ENCODE results near the gene RHBDD1.
A peak's percentile ranks its signal among the peaks of the same experiment; 100 is the strongest.
"Not testable (repeated sequence)": the region's sequence is repeated elsewhere in the genome, so short reads cannot be mapped to it uniquely, and the experiment has no call there.

Gene RHBDD1

DNA sequence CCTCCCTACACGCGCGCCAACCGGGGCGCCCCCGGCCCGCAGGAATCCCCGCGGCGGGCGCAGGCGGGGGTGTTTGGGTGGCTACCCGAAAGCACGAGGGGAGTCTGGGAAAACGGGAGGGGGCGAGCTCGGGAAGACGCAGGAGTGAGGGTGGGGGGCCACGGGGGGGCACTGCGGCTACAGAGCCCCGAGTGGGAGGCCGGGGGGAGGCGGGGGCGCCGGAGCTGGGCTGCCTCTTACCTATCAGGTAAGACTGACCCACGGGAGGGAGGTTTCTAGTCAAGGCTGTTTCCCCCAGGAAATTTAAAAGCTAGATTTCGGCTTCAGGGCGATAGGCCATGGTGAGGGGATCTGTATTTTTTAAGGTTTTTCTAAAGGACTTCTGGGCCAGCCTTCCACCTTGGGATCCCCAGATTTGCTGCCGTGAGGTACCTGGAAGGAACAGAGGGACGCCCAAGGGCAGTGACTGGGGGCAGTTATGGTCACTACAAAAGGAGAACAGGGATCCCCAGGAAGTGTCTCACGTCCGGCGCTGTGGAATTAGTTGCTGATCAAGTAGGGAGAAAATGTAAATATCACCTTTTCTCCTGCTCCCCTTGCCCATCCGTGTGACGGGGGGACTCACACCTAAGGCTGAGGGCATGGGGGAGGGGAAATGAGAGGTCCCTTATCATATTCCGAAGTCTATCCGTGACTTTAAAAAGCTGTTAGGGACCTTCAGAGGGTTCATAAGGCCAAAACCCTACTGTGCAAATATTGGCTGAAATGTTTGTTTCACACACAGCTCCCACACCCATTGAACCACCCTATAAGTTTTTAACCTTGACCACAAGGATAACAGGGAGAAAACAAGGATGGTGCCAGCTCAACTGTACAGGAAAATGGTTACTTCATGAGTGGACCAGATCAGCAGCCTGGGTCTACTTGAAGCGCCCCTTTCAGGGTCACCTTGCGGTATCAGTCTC is 35.6 kb upstream of the RHBDD1 start:
- DNase-seq = peak; percentile 57

DNA sequence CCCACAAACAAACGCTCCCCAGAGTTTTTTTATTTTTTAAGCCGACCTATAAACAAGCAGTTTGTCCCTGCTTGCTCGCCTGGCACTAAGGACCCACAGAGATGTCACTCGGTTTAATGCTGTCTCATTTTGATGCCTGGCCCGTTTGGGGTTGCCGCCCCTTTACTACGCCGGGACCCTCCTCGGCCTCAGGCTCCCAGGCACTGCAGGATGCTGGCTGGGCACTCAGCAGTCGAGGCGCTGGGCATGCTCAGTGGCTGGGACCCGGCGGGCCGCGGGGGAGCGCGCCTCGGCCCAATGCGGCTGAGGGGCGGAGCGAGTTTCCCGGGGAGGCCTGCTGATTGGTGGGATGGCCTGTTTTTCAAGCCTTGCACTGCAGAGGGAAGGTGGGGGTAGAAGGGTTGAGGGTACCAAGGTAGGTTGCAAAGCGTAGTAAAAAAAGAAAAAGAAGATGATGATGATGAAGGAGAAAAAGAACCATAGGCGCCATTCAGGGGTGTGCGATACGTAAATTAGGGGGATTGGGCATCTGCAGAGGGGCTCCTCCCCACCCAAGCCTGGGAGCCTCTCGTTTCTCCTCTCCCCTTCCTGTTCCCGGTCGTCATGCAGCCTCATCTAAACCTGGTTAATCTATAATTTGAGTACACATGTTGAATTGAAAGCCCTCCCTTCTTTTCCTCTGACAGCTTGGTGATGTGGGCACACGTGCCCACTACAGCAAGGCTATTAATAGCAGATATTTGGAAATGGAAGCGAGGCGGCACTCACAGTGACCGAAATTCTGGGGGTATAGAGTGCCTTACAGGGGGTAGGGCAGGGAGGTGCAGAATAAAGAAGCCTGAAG is 34.7 kb upstream of the RHBDD1 start:
- peak; percentile 91 for DNase-seq

DNA sequence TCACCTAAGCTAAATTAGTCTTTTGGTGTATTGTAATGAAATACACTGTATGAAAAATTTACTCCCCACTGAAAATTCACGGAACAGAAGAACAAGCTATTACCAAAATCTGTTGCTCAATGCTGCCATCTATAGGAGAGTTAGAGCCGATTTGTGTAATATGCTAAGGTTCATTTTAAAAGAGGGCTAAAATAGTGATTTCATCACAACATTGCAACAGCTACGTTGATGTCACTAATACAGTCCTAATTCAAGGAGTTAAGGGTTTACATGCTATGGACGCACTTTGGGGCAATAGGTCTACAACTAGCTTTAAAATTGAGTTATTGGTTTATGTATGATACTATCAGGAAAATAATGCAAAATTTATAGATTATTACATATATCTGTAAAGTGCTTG is 33.3 kb upstream of the RHBDD1 start:
- DNase-seq = no peak

DNA sequence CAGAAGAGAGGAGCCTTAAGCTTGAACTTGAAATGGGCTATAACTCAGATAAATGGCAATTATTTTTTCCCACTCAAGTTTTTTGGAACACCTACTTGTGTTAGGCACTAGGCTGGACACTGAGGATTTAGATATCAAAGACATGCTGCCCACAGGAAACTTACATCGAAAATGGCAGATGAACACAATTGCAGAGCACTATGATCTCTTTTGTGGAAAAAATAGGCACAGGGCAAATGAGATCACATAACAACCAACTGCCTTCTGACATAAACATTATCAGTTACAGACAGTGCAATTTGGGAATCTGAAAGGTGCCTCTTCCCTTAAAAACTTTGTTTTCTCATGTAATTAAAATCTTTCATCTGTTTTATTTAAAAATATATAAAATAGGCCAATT is 32.4 kb upstream of the RHBDD1 start:
- DNase-seq = no peak

DNA sequence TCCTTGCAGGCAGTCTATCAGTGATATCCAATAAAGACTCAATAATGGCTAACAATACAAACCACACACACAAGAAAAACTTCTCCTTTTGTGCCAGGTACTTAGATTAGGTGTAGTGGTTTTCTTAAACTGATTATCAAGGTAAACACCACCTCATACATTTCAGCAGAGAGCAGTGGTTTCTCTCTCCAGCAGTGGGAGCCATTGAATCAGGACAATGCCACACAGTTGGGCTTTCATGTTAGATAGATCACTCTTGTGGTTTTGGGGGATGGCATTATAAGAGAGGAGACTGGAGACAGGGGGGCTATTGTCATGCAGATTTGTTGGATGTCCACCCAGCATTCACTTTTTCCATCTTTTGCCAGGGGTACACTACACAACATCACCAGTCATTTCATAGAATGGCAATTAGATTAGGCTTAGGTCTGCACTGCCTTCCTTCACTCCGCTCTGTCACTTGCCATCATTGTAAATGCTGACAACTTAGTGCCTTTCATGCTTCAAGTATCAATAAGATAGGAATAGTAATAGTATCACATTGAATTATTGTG is 22.6 kb upstream of the RHBDD1 start:
- DNase-seq = no peak

DNA sequence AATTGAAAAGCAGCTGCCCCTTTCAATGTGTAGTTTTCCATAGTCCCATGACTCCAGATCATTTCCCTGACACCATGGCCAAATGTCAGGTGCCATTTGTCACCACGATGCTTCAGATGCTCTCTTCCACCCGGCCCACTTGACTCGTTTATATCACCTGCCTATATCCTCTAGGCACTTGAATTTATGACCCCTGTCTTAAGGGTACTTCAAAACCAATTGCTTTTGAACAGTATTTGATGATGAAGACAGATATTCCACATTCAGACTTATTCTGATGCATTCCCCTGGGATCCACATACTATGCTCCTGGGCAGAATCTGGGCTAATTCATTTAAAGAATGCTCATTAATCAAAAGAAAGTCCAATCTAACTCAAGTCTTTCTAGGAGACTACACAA is 16.9 kb upstream of the RHBDD1 start:
- no peak for DNase-seq

DNA sequence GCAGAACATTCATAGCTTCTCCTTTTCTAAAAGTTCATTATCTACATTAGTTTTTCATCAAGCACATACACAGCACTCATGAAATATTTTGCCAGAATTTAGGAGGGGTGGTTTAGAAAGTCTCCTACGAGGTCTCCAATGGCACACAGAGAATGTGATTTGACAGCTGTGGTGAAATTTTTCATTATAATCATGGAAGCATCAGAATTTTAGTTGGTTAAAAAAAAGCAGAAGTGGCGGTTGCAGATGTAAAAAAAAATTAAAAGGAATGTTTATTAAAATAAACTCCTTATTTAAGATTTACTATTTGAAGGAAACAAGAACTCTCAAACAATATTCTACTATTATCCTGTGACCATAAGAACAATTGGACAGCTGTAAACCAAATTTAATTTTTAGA is 10.8 kb upstream of the RHBDD1 start:
- no peak for DNase-seq

DNA sequence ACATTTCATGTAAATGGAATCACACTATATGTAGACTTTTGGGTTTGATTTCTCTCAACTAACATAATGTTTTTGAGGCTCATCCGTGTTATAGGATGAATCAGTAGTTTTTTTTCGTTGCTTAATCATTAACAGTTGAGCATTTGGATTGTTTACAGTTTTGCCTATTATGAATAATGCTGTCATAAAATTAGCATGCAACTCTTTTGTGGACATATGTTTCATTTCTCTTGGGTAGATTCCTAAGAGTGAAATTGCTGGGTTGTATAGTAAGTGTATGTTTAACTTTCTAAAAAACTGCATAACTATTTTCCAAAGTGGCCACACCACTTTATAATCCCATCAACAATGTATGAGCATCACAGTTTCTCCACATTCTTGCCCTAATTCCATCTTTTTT is 7.7 kb upstream of the RHBDD1 start:
- DNase-seq = no peak

DNA sequence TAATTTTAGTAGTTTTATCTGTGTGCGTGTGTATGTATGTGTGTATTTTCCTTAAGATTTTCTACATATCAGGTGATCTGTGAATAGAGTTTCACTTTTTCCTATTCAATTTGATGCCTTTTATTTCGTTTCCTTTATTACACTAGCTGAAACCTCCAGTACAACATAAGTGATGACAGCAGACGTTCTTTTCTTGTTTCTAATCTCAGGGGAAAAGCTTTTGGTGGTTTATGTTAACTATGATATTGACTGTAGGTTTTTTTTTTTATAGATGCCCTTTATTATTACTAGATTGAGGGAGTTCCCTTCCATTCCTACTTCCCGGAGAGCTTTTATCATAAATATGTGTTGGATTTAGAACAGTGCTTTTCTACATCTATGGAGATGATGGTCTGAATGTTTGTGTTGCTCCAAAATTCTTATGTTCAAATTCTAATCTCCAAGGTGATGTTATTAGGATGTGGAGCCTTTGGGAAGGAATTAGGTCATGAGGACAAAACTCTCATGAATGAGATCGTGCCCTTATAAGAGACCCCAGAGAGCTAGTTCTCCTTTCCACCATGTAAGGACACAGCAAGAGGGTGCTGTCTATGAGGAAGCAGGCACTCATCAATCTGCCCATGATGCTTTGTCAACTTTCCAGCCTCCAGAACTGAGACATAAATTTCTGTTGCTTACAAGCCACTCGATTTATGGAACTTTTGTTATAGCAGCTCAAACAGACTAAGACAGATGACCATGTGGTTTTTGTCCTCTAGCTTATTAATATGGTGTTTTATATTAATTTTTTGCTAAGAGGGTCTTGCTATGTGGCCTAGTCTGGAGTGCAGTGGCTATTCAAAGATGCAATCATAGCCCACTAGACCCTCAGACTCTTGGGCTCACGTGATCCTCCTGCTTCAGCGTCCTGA is 5.9 kb upstream of the RHBDD1 start:
- no peak for DNase-seq

DNA sequence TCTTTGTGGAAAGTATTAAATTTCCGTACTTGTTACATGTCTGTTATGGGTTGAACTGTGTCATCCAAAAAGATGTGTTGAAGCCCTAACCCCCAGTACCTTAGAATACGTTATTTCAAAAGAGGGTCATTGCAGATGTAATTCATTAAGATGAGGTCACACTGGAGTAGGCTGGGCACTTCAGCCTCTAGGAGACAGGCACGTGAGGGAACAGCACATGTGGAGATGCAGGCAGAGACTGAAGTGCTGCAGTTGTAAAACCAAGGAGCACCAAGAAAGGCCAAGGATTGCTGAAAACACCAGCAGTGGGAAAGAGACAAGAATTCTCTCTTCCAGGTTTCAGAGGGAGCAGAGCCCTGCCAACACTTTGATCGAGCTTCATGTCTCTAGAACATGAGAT is 4.6 kb upstream of the RHBDD1 start:
- no peak for DNase-seq

DNA sequence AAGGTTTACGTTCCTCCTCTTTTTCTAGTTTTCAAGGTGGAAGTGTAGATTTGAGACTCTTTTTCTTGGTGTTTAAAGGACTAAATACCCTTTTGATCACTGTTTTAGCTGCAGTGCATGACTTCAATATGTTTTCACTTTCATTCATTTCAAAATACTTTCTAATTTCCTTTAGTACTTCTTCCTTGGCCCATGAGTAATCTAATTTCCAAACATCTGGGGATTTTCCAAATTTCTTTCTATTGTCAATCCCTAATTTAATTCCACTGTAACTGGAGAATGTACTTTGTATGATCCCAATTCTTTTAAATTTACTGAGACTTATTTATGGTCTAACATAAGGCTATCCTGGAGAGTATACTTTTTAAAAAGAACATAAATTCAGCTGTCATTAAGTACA is 3.8 kb upstream of the RHBDD1 start:
- DNase-seq = no peak

DNA sequence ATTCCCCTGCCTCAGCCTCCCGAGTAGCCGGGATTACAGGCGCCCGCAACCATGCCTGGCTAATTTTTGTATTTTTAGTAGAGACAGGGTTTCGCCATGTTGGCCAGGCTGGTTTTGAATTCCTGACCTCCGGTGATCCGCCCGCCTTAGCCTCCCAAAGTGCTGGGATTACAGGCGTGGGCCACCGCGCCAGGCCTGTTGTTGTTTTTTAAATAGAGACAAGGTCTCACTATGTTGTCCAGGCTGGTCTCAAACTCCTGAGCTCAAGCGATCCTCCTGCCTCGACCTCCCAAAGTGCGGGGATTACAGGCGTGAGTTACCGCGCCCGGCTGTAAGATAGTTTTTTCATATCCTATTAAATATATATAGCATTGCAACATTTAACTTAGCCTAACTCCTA is 974 bp upstream of the RHBDD1 start:
- not testable (repeated sequence) for DNase-seq

DNA sequence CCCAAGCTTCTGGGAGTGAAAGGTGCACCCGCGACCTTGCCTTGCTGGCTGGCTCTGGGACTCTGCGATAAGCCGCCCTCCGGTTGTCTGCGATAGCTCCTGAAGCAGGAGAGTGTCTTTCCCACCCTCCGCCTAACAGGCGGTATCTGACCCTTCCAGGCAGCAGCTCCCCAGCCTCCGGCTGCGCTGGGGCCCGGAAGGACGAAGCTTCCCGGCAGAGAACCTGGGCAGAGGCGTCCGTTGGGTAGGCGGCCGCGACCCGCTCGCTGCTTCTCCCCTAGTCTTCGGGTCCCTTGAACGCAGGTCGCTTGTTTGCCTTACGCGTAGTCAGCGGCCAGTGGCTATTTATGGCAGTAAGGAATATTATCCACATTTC is 446 bp upstream of the RHBDD1 start:
- no peak for DNase-seq

DNA sequence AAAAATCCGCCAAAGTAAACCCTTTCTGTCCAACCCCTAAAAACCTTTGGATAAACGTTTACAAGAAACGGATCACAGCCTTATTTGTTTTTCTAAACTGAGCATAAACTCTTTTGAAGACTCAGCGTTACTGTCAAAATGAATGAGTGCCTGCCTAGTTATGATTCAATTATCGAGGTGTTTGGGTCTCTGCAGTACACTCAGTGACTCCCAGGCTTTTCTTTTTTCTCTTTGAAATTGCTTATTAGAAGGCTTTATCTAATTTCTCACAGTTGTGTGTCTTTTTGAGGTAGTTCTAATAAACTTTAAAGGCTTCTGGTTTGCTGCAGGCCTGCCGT is 663 bp downstream of the RHBDD1 start:
- no peak for DNase-seq

DNA sequence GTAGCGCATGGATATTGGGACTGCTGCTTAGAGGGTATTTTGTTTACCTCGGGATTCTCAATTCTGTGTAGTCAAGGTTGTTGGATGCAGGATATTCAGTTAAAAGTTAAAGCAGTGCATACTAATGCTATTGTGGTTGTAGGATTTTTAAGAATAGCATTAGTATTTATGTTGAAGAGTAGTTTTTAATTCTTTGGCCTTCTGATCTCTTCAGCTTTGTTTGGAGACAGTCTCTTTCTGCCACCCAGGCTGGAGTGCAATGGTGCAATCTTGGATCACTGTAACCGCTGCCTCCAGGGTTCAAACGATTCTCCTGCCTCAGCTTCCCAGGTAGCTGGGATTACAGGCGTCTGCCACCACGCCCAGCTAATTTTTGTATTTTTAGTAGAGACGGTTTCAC is 1.5 kb downstream of the RHBDD1 start:
- no peak for DNase-seq

DNA sequence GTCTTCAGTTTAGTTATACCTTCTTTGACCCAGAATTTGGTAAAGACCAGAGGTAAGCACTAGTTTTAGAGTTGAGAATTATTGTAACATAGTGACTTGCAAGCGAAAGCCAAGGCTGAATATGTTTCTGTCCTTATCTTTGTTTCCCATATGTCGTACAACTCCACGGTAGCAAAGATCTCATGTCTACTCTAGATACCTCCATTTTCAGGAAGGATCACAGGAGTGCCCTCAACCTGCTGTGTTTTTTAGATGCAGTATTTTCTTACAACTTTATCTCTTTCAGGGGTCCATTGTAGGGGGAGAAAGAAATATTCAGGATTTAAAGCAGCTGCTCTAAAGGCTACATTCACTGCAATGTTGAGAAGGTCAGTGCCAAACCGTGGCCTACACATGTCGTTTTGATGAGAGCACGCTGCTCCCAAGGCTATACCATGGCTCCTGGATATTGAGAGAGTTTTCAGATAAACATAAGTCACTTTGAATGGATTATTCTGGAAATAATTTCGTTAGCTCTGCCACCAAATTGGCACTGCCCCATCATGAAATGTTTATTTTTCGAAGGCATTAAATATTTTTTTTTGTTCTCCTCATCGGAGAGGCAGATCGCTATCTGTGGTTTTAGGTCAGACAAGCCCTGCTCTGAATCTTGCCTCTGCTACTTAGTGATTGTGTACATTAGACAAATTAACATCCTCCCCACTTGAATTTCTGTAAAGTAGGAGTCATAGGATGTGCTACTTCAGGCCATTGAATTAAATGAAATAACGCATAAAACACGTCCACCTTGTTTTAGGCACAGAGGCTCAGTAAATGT is 2.1 kb downstream of the RHBDD1 start:
- DNase-seq = no peak

DNA sequence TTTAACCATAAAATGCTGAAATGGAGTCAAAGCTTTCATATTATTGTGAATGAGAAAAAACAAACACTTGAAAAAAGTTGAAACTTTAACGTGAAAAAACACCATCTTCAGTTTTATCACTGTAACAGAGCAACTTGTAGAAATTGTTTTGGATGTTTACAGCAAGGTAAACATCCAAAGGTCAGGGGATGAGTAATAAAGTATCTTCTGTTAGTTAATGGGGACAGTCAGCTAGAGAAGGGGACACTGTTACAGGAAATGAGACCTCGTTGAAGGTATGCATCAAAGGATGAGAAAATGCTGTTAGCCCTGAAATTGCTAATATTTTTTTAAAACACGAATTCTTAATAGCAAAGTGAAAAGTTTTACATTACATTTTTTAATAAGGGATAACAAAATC is 2.9 kb downstream of the RHBDD1 start:
- no peak for DNase-seq

DNA sequence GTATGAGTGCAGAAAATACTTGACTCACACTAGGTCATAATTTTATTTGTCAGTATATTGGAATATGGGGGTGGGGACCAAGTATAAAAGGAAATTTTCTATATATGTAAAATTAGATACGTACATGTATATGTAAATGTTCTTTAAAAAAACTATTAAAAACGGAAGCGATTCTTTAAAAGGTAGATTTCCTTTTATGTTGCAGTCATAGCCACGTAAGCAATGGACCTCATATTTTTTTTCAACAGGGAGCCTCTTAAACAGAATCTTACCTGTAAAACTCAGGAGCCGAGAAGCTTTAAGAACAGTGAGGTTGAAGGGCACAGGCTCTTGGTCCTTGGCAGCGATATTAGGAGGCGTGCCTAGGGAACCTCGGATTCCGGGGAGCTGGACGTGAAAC is 3.3 kb downstream of the RHBDD1 start:
- DNase-seq = no peak

DNA sequence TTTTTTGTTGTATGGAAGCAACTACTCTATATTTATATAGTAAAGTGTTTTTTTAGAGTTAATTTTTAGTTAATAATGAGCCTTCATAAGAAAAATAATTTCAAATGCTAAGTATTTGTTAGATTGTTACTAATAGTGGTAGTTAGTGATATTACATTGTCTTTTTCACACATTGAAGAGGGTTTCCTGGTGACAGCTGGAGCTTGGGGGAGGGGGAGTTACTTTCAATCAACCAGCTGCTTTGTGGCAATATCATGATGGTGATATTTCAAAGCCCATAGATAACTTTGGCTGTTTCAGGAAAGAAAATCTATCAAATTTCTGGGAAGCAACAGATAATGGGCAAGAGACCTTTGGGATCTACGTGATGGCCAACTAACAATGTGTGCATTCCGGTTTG is 4.1 kb downstream of the RHBDD1 start:
- DNase-seq = no peak

DNA sequence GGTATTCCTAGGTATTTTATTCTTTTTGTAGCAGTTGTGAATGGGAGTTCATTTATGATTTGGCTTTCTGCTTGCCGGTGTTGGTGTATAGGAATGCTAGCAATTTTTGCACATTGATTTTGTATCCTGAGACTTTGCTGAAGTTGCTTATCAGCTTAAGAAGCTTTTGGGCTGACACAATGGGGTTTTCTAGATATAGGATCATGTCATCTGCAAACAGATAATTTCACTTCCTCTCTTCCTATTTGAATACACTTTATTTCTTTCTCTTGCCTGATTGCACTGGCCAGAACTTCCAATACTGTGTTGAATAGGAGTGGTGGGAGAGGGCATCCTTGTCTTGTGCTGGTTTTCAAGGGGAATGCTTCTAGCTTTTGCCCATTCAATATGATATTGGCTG is 7.1 kb downstream of the RHBDD1 start:
- DNase-seq = not testable (repeated sequence)

DNA sequence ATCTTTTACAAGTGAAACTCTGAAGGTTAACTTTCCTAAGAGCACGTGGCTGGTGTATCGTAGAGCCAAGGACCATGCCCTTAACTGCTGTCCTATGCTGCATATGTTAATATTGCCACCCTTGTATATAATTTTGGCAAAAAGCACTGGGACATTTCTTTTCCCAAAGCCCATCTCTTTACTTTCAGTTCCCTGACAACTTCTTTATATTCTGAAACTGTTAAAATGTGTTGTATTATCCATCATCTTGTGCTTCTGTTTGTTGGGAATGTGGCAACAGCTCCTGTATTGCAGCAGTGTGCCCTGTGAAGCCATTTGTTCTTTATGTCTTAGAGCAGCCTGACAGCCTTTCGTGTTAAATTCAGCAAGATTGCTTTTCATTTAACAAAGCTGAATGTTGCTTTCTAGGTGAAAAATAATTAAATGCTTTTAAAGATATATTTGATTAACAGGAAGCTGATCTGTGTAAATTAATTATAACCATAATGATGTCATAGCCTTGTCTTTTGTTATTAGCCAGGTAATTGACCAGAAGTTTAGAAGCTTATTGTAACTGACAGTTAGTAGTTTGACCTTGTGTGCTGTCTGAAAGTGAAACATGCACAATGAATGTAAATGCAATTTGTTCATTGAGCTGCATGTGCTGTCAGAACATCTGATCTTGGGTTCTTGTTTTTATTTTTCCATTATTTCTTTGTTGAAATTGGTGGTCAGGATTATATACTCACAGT is 9.7 kb downstream of the RHBDD1 start:
- DNase-seq = no peak
